ENCODE measurements around the gene ZBTB16. TPM values are rescaled to one million over a fixed set of nuclear protein-coding genes. Genes with fewer than 3 reads are reported as not detected.
A peak's percentile ranks its signal among the peaks of the same experiment; 100 is the strongest.

The ZBTB16 gene
- total and polyA plus RNA-seq, 2 of the 13 experiments (the other 11 are each of a cell fraction or from before 2014, with no cell fraction given), result not detected

DNA sequence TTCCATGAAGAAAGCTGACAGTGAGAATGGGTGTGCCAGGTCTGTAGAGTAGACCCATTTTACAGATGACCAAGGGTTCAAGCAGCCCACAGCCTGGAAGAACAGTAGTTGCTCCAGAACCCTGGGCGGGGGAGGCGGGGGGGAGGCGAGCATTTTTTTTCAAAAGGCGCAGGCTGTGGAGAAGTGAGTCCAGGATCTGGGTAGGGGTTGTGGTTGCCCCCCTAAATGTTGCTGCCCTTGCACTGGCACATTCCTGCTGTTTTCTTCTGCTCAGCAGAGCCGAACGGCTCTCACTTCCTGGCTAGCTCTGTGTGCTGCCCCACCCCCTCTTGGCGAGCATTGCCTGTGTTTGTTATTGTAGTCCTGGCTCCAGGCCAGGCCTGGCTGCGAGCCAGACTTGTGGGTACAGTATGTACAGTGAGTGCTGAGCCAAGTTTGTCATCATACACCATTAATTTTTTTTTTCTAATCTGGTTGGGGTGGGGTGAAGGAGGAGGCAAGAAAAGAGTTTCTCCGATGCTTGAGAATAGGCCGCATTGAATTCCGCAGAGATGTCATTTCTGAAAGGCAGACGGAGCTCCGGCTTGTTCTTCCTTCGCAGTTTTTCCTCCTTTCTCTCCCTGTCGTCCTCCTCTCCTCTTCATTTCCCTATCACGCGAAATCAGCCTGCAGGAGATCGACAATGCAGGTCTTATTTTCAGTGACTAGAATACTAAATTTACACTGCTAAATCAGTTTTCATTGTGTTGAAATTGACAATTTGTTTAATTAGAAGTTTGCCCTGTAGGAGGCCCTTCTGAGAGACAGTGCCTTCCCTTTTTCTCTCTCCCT, 100.5 kb downstream of the ZBTB16 start:
- Histone ChIP-seq H3K27me3 (ENCODE audit: control insufficient read depth in 1 of 2, insufficient read depth in 2 of 2, low read length in 2 of 2) (peaks cover 0 to 4% of the 10 kb centered on the region in 2 experiments; a peak in 2 of 5 replicates), H3K4me2 (ENCODE audit: low read depth, low read length) (peak overlapping the region; percentile 50), H3K4me3 (replicated peaks in 1 of 3; ENCODE audit: insufficient read depth in 1 of 3, low read depth in 2 of 3, low read length in 3 of 3) (peak overlapping the region in 1 of 3 experiments; percentile 25; a peak in 1 of 6 replicates), H3K9me3 (ENCODE audit: low read length) (no peaks in the 10 kb centered on the region), H3K79me2 (ENCODE audit: insufficient read depth, low read length) (no peaks in the 10 kb centered on the region), H4K20me1 (ENCODE audit: insufficient read depth, low read length) (no peaks in the 10 kb centered on the region), H3K27ac (ENCODE audit: extremely low read length, insufficient read depth, low read length) (no peak overlapping the region), H3K36me3 (replicated peaks in 1 of 2; ENCODE audit: control insufficient read depth in 1 of 2, insufficient read depth in 2 of 2, low read length in 2 of 2) (no peaks in the 10 kb centered on the region), H3K9ac (ENCODE audit: insufficient read depth, low read depth, low read length) (no peak overlapping the region), H3K4me1 (ENCODE audit: insufficient read depth, low read length) (peaks cover 15% of the 10 kb centered on the region), H2AFZ (ENCODE audit: low read length) (no peak overlapping the region)
- ChIA-PET CTCF (ENCODE audit: low intra/inter-chr PET ratio, low total read pairs) (no interaction called here), POLR2A (no interaction called here)
- DNase-seq (ENCODE audit: low spot score) (peak; percentile 80), ATAC-seq (peak; percentile 83), FAIRE-seq (peak; percentile 75)
- 24% methylated on average over 14 of the region's 18 CpGs for WGBS (ENCODE audit: low lambda C conversion rate)
- no TSS peak for BruUV-seq (replicated peaks)
- intact Hi-C loops (cut with micrococcal nuclease; ENCODE audit: unreplicated experiment), result no loop called here
- in situ Hi-C loops (cut with HindIII; ENCODE audit: extremely low pct_ligation_motif_present, low pct_unique_long_range_greater_than_20kb), result no loop called here
- TF ChIP-seq, protein P1, sequence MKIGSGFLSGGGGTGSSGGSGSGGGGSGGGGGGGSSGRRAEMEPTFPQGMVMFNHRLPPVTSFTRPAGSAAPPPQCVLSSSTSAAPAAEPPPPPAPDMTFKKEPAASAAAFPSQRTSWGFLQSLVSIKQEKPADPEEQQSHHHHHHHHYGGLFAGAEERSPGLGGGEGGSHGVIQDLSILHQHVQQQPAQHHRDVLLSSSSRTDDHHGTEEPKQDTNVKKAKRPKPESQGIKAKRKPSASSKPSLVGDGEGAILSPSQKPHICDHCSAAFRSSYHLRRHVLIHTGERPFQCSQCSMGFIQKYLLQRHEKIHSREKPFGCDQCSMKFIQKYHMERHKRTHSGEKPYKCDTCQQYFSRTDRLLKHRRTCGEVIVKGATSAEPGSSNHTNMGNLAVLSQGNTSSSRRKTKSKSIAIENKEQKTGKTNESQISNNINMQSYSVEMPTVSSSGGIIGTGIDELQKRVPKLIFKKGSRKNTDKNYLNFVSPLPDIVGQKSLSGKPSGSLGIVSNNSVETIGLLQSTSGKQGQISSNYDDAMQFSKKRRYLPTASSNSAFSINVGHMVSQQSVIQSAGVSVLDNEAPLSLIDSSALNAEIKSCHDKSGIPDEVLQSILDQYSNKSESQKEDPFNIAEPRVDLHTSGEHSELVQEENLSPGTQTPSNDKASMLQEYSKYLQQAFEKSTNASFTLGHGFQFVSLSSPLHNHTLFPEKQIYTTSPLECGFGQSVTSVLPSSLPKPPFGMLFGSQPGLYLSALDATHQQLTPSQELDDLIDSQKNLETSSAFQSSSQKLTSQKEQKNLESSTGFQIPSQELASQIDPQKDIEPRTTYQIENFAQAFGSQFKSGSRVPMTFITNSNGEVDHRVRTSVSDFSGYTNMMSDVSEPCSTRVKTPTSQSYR (CRISPR knock-in tag; IDR thresholded peaks at IDR 0.05; ENCODE audit: borderline replicate concordance), result peak; percentile 95
- TF ChIP-seq, protein P2, sequence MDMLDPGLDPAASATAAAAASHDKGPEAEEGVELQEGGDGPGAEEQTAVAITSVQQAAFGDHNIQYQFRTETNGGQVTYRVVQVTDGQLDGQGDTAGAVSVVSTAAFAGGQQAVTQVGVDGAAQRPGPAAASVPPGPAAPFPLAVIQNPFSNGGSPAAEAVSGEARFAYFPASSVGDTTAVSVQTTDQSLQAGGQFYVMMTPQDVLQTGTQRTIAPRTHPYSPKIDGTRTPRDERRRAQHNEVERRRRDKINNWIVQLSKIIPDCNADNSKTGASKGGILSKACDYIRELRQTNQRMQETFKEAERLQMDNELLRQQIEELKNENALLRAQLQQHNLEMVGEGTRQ (IDR thresholded peaks at IDR 0.05; ENCODE audit: low read depth, low read length), result no peak
- TF ChIP-seq, protein P2 (CRISPR knock-in tag; IDR thresholded peaks at IDR 0.05; ENCODE audit: borderline replicate concordance), result no peak
- 0 out of 2 replicates have a peak, but pooled peaks have one; percentile 45 for TF ChIP-seq ZNF350 (CRISPR knock-in tag; IDR thresholded peaks at IDR 0.05; ENCODE audit: borderline replicate concordance, low read depth)
- 0 out of 2 replicates have a peak, but pooled peaks have one; percentile 79 for TF ChIP-seq NFIB (CRISPR knock-in tag; IDR thresholded peaks at IDR 0.05; ENCODE audit: borderline replicate concordance)
- no peak for TF ChIP-seq CAMTA2 (CRISPR knock-in tag; IDR thresholded peaks at IDR 0.05; ENCODE audit: borderline replicate concordance)
- TF ChIP-seq ARNT2 (CRISPR knock-in tag; IDR thresholded peaks at IDR 0.05; ENCODE audit: low read depth), result no peak
- no peak; the same call in 1 of the 2 replicates for TF ChIP-seq HMG20A (CRISPR knock-in tag; IDR thresholded peaks at IDR 0.05; ENCODE audit: borderline replicate concordance)
- TF ChIP-seq TMF1 (CRISPR knock-in tag; IDR thresholded peaks at IDR 0.05; ENCODE audit: low read depth), result no peak
- TF ChIP-seq, protein P3, sequence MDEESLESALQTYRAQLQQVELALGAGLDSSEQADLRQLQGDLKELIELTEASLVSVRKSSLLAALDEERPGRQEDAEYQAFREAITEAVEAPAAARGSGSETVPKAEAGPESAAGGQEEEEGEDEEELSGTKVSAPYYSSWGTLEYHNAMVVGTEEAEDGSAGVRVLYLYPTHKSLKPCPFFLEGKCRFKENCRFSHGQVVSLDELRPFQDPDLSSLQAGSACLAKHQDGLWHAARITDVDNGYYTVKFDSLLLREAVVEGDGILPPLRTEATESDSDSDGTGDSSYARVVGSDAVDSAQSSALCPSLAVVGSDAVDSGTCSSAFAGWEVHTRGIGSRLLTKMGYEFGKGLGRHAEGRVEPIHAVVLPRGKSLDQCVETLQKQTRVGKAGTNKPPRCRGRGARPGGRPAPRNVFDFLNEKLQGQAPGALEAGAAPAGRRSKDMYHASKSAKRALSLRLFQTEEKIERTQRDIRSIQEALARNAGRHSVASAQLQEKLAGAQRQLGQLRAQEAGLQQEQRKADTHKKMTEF (CRISPR knock-in tag; IDR thresholded peaks at IDR 0.05), result 0 out of 2 replicates have a peak, but pooled peaks have one; percentile 38
- peak; percentile 65 for TF ChIP-seq SP5 (CRISPR knock-in tag; IDR thresholded peaks at IDR 0.05; ENCODE audit: borderline replicate concordance, low read depth)
- TF ChIP-seq, protein P4, sequence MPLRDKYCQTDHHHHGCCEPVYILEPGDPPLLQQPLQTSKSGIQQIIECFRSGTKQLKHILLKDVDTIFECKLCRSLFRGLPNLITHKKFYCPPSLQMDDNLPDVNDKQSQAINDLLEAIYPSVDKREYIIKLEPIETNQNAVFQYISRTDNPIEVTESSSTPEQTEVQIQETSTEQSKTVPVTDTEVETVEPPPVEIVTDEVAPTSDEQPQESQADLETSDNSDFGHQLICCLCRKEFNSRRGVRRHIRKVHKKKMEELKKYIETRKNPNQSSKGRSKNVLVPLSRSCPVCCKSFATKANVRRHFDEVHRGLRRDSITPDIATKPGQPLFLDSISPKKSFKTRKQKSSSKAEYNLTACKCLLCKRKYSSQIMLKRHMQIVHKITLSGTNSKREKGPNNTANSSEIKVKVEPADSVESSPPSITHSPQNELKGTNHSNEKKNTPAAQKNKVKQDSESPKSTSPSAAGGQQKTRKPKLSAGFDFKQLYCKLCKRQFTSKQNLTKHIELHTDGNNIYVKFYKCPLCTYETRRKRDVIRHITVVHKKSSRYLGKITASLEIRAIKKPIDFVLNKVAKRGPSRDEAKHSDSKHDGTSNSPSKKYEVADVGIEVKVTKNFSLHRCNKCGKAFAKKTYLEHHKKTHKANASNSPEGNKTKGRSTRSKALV (CRISPR knock-in tag; IDR thresholded peaks at IDR 0.05), result no peak
- no peak for TF ChIP-seq ZSCAN20 (CRISPR knock-in tag; IDR thresholded peaks at IDR 0.05; ENCODE audit: borderline replicate concordance)

Data from HepG2 (cell line).